Bronchial epithelial cell (primary cell): Measurements from ENCODE around the gene HS6ST2. TPM values are rescaled to one million over a fixed set of nuclear protein-coding genes. Genes with fewer than 3 reads are reported as not detected.
A peak's percentile ranks its signal among the peaks of the same experiment; 100 is the strongest.

ENCODE experiments used
- DNase-seq: peaks from one replicate; pipeline ENCODE4 v3.0.0-alpha.2; 2010; ENCODE audit warnings: low read depth
- FAIRE-seq: peaks from 2 replicates; lab custom pipeline; 2011; peaks lifted over from hg19 to GRCh38; lab: Jason Lieb, UNC
- H3K27me3 ChIP-seq: 2 replicates; pipeline ENCODE4 v1.5.1; 2011; ENCODE audit warnings: low read length; ENCODE audit not compliant: control insufficient read depth, insufficient read depth
- H3K36me3 ChIP-seq: 2 replicates; pipeline ENCODE4 v1.5.1; 2011; ENCODE audit warnings: low read length; ENCODE audit not compliant: control insufficient read depth, insufficient read depth
- H3K4me3 ChIP-seq: 2 replicates; pipeline ENCODE4 v1.5.1; 2011; ENCODE audit warnings: mild to moderate bottlenecking, low read depth, low read length, control low read depth
- CTCF ChIP-seq: IDR thresholded peaks from 2 replicates; pipeline ENCODE4 v1.5.1; 2011; ENCODE audit warnings: mild to moderate bottlenecking, moderate library complexity, low read length, control low read depth, inconsistent platforms; ENCODE audit not compliant: insufficient read depth, severe bottlenecking
- total RNA-seq: library from RNA; depleted of rRNA; stranded (reverse); fragments of >200 nt; gene quantifications from 2 replicates; pipeline ENCODE4 v1.2.1, GENCODE V29; 2014

The HS6ST2 gene
- total RNA-seq, 1 donor from 2014 or later: 16.8 TPM

- no peak for DNase-seq
- TF ChIP-seq CTCF: no peak
- Histone ChIP-seq H3K4me3 (no peak overlapping the region), H3K36me3 (no peaks in the 10 kb centered on the region), H3K27me3 (no peaks in the 10 kb centered on the region)
- FAIRE-seq: no peak
These were observed 95.9 kb downstream of the HS6ST2 start for GRCh38 chrX:132862562-132862961.

GRCh38 chrX:132861076-132861475, 97.4 kb downstream of the HS6ST2 start:
- TF ChIP-seq CTCF: no peak
- DNase-seq (no peak), FAIRE-seq (no peak)
- H3K27me3 ChIP-seq: no peaks in the 10 kb centered on the region
- H3K36me3 ChIP-seq: no peaks in the 10 kb centered on the region
- no peak overlapping the region for H3K4me3 ChIP-seq

GRCh38 chrX:132860200-132860599, 98.2 kb downstream of the HS6ST2 start:
- DNase-seq (no peak), FAIRE-seq (no peak)
- no peaks in the 10 kb centered on the region for H3K27me3 ChIP-seq
- no peak for TF ChIP-seq CTCF
- H3K4me3 ChIP-seq: no peak overlapping the region
- no peaks in the 10 kb centered on the region for H3K36me3 ChIP-seq

- DNase-seq (peak; percentile 82), FAIRE-seq (no peak)
- H3K36me3 ChIP-seq: no peaks in the 10 kb centered on the region
- no peak overlapping the region for H3K4me3 ChIP-seq
- no peaks in the 10 kb centered on the region for H3K27me3 ChIP-seq
- no peak for TF ChIP-seq CTCF
These were observed 100.4 kb downstream of the HS6ST2 start for GRCh38 chrX:132858018-132858417.

GRCh38 chrX:132855780-132856341, 102.6 kb downstream of the HS6ST2 start:
- no peak overlapping the region for H3K4me3 ChIP-seq
- TF ChIP-seq CTCF: no peak
- no peaks in the 10 kb centered on the region for H3K27me3 ChIP-seq
- no peak for DNase-seq
- H3K36me3 ChIP-seq: no peaks in the 10 kb centered on the region
- FAIRE-seq: no peak

GRCh38 chrX:132853040-132853439, 105.4 kb downstream of the HS6ST2 start:
- no peaks in the 10 kb centered on the region for H3K27me3 ChIP-seq
- H3K4me3 ChIP-seq: no peak overlapping the region
- no peaks in the 10 kb centered on the region for H3K36me3 ChIP-seq
- FAIRE-seq: no peak
- DNase-seq: peak; percentile 80
- TF ChIP-seq CTCF: no peak
